Measurements from ENCODE around the gene HEATR3.

DNA sequence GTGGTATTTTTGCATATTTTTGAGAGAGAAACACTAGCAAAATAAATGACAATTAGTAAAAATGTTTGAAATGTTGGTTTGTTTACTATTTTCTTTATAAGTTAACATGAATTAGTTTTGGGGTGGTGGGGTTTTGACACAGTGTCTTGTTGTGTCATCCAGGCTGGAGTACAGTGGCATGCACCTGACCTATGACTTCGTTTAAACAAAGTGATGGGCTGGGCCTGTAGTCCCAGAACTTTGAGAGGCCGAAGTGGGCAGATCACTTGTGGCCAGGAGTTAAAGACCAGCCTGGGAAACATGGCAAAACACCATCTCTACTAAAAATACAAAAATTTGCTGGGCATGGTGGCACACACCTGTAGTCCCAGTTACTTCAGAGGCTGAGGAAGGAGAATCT, 17.9 kb upstream of the HEATR3 start:
- TF ChIP-seq, protein P1, sequence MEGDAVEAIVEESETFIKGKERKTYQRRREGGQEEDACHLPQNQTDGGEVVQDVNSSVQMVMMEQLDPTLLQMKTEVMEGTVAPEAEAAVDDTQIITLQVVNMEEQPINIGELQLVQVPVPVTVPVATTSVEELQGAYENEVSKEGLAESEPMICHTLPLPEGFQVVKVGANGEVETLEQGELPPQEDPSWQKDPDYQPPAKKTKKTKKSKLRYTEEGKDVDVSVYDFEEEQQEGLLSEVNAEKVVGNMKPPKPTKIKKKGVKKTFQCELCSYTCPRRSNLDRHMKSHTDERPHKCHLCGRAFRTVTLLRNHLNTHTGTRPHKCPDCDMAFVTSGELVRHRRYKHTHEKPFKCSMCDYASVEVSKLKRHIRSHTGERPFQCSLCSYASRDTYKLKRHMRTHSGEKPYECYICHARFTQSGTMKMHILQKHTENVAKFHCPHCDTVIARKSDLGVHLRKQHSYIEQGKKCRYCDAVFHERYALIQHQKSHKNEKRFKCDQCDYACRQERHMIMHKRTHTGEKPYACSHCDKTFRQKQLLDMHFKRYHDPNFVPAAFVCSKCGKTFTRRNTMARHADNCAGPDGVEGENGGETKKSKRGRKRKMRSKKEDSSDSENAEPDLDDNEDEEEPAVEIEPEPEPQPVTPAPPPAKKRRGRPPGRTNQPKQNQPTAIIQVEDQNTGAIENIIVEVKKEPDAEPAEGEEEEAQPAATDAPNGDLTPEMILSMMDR (IDR thresholded peaks at IDR 0.05): no peak
- no peak for TF ChIP-seq POLR2A (IDR thresholded peaks at IDR 0.05)

All from heart left ventricle (tissue), 13 donors.